Cardiac muscle cell (in vitro differentiated cells and primary cell): Measurements from ENCODE around the gene BPIFA2. TPM values are rescaled to one million over a fixed set of nuclear protein-coding genes. Genes with fewer than 3 reads are reported as not detected.

ENCODE experiments used
- DNase-seq, 2 donors: peaks; one replicate each; pipeline versions ENCODE4 v3.0.0 to v3.0.0-alpha.2; 2010 to 2017; ENCODE audit warnings: low read depth in 1 of 2, low spot score in 1 of 2
- H3K27ac ChIP-seq: fragments of 200-600 bp; sonication (generic); 2 replicates; pipeline ENCODE4 v1.5.1; 2016
- H3K27me3 ChIP-seq: fragments of 200-600 bp; sonication (generic); 2 replicates; pipeline ENCODE4 v1.6.0; 2016; ENCODE audit warnings: control low read depth
- H3K36me3 ChIP-seq: fragments of 200-600 bp; sonication (generic); 2 replicates; pipeline ENCODE4 v1.5.1; 2016; ENCODE audit warnings: control low read depth
- H3K4me1 ChIP-seq: fragments of 200-600 bp; sonication (generic); 2 replicates; pipeline ENCODE4 v1.8.1; 2017; ENCODE audit warnings: low read depth, mild to moderate bottlenecking, mixed run types
- H3K4me3 ChIP-seq: fragments of 200-600 bp; sonication (generic); 2 replicates; pipeline ENCODE4 v1.5.1; 2016; ENCODE audit warnings: mild to moderate bottlenecking
- H3K9me3 ChIP-seq: fragments of 200-600 bp; sonication (generic); 2 replicates; pipeline ENCODE4 v1.5.1; 2017; ENCODE audit warnings: low read depth, mild to moderate bottlenecking, control low read depth
- polyA plus RNA-seq: library from polyadenylated mRNA; unstranded; fragments of >200 nt; fragmentation: Nextera tagmentation; extraction: Ambion mirVana; gene quantifications from 2 replicates; pipeline ENCODE4 v1.2.1, GENCODE V29; 2016
- total RNA-seq: library from RNA; depleted of rRNA; stranded (reverse); fragments of >200 nt; gene quantifications from 2 replicates; pipeline ENCODE4 v1.2.3, GENCODE V29; 2016
- TF ChIP-seq, protein P1 (sequence below): IDR thresholded peaks from 2 replicates; pipeline ENCODE4 v1.5.1; 2012; ENCODE audit warnings: low read depth, mild to moderate bottlenecking, low read length

BPIFA2 gene
- total and polyA plus RNA-seq, 2 experiments from 2014 or later: not detected

DNA sequence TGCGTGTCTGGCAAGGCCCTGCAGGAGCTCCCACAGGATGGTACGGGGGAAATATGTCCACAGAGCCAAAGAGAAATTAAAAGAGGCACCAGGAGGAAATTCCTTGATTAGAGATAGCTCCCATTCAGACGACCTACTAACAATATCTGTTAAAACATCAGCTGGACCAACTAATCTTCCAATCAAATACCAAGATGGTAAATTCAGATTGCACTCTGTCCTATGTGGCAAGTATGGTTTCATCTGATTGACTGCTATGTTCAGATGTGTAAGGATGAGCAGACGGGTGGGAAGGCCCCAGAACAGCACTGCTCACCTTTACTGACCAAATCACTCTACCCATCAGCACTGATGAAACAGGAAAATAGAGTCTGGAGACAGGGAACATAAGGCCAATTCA, 19.5 kb downstream of the BPIFA2 start:
- Histone ChIP-seq H3K27me3 (peaks cover 4% of the 10 kb centered on the region), H3K4me3 (no peak overlapping the region), H3K9me3 (no peaks in the 10 kb centered on the region), H3K36me3 (no peaks in the 10 kb centered on the region), H3K27ac (no peak overlapping the region), H3K4me1 (no peaks in the 10 kb centered on the region)
- TF ChIP-seq, protein P1, sequence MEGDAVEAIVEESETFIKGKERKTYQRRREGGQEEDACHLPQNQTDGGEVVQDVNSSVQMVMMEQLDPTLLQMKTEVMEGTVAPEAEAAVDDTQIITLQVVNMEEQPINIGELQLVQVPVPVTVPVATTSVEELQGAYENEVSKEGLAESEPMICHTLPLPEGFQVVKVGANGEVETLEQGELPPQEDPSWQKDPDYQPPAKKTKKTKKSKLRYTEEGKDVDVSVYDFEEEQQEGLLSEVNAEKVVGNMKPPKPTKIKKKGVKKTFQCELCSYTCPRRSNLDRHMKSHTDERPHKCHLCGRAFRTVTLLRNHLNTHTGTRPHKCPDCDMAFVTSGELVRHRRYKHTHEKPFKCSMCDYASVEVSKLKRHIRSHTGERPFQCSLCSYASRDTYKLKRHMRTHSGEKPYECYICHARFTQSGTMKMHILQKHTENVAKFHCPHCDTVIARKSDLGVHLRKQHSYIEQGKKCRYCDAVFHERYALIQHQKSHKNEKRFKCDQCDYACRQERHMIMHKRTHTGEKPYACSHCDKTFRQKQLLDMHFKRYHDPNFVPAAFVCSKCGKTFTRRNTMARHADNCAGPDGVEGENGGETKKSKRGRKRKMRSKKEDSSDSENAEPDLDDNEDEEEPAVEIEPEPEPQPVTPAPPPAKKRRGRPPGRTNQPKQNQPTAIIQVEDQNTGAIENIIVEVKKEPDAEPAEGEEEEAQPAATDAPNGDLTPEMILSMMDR: no peak
- DNase-seq: no peak

DNA sequence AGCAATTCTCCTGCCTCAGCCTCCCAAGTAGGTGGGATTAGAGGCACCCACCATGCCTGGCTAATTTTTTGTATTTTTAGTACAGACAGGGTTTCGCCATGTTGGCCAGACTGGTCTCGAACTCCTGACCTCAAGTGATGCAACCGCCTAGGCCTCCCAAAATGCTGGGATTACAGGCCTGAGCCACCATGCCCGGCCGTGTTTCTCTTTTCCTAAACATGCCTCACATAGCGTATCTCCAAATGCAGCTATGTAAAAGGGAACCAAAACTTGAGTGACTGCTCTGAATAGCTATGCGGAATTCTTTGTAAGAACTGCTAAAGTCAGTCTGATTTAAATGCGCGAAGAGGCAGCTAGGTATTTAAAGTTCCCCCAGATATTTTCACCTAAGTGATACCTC, 20.5 kb downstream of the BPIFA2 start:
- Histone ChIP-seq H3K27me3 (peaks cover 4% of the 10 kb centered on the region), H3K4me3 (no peak overlapping the region), H3K36me3 (no peaks in the 10 kb centered on the region), H3K9me3 (no peaks in the 10 kb centered on the region), H3K4me1 (no peaks in the 10 kb centered on the region), H3K27ac (no peak overlapping the region)
- DNase-seq: no peak
- TF ChIP-seq, protein P1: no peak

DNA sequence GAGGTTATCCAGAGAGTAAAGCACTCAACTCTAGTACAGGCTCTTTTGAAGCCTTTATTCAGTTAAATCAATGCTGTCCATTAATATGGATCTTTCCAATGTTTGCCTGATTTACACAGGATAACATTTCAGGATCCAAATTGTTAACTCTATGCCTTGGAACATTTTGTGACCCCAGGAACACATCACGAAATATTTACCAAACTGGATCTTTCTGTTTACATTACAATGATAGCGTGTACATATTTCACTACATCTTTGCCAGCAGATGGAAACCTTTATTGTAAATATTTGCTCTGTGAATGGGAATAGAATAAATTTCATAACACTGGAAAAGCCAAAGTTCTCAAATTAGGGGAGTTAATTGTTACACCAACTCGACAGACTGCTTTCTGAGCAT, 23.5 kb downstream of the BPIFA2 start:
- Histone ChIP-seq H3K4me3 (no peak overlapping the region), H3K4me1 (no peaks in the 10 kb centered on the region), H3K36me3 (no peaks in the 10 kb centered on the region), H3K27ac (no peak overlapping the region), H3K9me3 (no peaks in the 10 kb centered on the region), H3K27me3 (peaks cover 4% of the 10 kb centered on the region)
- DNase-seq: no peak
- TF ChIP-seq, protein P1: no peak

DNA sequence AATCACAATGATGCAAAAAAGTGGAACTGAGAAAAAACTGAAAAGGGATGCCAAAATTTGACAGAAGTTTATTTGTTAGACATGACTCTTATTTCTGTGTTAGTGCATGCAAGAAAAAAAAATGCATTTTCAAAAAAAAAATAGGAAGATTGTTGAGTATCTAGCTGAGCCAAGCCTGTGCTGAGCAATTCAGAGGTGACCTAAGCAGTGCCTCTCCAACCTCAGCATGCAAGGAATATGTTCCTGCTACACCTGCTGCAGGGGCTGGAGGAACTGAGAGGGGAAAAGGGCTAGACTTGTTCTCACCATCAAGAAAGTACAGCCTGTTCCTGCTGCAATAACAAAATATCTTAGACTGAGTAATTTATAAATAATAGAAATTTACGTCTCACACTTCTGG, 24.0 kb downstream of the BPIFA2 start:
- Histone ChIP-seq H3K27me3 (peaks cover 4% of the 10 kb centered on the region), H3K9me3 (no peaks in the 10 kb centered on the region), H3K4me3 (no peak overlapping the region), H3K27ac (no peak overlapping the region), H3K36me3 (no peaks in the 10 kb centered on the region), H3K4me1 (no peaks in the 10 kb centered on the region)
- DNase-seq: no peak
- TF ChIP-seq, protein P1: no peak

DNA sequence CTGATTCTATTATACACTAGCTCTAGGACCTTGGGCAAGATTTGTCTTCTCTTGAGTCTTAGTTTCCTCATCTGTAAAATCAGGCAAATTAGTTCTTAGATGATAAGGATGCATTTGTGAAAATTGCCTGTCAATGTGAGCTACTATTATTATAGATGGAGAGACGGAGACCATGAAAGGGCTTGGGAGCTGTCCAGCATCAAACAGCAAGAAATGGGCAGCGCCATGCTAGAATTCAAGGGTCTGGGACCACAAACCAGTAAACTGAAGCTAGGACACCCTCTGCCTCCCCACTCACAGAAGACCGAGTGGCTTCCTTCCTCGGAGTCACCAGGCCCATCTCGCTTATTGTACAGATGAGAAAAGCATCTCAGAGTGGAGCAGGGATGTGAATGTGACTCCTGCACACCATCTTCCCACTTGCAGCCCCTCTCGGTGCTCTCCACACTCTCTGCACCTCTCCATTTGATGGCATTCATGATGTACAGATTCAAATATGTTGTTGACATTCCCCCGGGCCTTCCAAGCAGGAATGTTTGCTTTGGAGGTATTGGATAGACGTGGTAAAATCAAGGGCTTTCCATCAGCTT, 25.0 kb downstream of the BPIFA2 start:
- Histone ChIP-seq H3K36me3 (no peaks in the 10 kb centered on the region), H3K27ac (no peak overlapping the region), H3K27me3 (peaks cover 4% of the 10 kb centered on the region), H3K4me1 (no peaks in the 10 kb centered on the region), H3K9me3 (no peaks in the 10 kb centered on the region), H3K4me3 (no peak overlapping the region)
- TF ChIP-seq, protein P1: no peak
- DNase-seq: peak in 1 of 2 donors; percentile 41
